HG02870 (cell line): ENCODE measurements around the gene ELAVL3.
"Not testable (repeated sequence)": the region's sequence is repeated elsewhere in the genome, so short reads cannot be mapped to it uniquely, and the experiment has no call there.

ENCODE experiments used
- ATAC-seq: cut with Tn5 transposase; IDR thresholded peaks from one replicate; pipeline ENCODE4 v1.9.1; 2021; ENCODE audit warnings: mild to moderate bottlenecking, moderate library complexity; ENCODE audit not compliant: unreplicated experiment

ELAVL3 gene

DNA sequence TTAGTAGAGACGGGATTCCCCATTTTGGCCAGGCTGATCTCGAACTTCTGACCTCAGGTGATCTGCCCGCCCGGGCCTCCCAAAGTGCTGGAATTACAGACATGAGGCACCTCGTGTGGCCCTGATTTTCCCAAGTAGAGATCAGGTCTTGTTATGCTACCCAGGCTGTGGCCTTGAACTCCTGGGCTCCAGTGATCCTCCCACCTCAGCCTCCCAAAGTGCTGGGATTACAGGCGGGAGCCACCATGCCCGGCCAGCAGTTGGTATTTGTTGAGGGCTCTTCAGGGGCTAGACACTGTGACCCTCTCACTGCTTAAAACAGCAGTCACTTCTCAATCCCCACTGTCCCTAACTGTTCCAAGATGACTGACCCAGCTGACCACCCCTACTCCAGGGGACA, 8.5 kb upstream of the ELAVL3 start:
- ATAC-seq, result no peak

DNA sequence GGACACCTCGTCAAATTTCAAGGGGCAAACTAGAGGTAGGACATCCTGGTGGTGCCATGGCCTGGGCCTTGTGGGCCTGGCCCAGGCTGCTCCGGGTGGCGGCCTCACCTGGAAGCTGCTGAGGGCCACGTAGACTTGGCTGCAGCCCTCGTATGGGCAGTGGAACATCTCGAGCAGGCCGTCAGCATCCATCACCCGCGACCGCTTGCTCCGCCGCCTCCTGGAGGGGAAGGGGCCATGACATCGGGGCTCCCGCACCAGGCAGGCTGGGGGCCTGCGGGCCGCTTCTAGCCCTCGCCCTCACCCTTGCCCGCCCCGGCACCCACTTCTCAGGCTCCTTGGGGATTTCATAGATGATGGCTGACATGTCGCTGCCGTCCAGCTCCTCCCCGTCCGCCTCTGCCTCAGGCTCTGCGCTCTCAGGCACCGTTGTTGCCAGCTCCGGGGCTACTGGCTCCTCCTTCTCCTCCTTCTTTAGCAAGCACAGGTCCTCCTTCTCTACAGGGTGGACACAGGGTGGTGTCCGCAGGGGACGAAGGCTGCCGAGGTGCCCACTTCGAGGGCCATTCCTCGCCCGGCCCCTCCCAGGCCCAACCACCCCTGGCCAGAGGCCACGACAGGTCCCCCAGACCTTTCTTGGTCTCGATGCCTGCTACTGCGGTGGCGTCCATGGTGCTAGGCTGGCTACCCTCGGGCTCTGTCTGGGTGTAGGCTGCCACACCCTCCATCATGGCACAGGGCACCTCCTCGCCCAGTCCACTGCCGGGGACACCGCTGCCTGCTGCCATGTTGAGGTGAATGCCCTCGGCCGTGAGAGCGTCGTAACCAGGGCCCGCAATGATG, 6.0 kb upstream of the ELAVL3 start:
- ATAC-seq, result no peak

DNA sequence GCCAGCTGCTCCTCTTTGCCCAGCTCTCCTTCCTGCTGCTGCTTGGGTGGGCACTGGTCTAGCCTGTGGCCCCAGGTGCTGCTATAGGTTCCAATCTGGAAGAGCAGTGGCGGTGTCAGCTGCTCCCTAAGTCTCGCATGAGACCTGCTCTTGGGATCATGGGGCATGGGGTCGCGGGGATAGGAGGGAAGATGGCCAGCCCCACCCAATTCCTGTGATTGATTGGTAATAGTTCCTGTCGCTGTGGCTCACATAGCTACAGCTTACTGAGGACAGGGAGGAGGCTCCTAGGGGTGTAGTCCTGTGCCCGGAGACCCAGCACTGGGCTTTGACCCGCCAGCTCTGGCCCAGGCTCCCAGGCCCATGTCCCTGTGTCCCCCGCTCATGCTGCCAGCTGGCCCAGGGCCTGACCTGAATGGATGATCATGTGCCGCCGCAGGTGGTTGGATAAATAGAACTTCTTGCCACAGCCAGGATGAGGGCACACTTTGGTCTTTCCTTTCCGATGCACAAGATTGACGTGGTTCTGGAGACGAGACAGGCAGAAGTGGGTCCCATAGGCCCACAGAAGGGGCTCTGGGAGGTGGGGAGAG, 4.5 kb upstream of the ELAVL3 start:
- no peak for ATAC-seq

DNA sequence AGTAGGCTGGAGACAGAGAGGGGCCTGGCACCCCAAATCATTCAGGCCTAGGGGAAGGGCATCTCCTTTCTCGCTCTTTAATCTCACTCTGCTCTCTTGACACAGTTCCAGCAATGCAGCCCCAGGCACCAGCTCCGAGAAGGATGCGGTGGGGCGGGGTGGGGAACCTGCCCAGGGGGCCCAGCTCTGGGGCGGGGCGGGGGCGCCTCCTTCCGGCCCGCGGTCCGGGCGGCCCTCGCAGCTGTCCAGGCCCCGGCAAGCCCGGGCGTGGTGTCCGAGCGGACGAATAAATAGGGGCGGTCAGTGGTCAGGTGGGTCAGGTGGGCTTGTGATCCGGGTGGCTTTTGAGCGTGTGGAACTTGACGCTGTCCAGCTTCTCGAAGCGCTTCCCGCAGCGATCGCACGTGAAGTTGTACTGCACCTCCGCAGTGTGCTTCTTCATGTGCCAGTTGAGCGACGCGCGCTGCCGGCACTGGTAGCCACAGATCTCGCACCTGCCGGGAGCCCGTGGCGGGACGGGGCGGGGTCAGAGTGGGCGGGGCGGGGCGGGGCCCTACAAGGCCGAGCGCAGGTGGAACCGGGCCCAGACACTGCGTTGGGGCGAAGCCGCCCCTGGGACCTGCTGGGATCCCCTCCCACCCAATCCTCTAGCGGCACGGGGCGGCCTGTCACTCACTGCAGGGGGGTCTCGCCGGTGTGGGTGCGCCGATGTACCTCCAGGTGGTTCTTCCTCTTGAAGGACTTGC, 2.7 kb upstream of the ELAVL3 start:
- no peak for ATAC-seq

DNA sequence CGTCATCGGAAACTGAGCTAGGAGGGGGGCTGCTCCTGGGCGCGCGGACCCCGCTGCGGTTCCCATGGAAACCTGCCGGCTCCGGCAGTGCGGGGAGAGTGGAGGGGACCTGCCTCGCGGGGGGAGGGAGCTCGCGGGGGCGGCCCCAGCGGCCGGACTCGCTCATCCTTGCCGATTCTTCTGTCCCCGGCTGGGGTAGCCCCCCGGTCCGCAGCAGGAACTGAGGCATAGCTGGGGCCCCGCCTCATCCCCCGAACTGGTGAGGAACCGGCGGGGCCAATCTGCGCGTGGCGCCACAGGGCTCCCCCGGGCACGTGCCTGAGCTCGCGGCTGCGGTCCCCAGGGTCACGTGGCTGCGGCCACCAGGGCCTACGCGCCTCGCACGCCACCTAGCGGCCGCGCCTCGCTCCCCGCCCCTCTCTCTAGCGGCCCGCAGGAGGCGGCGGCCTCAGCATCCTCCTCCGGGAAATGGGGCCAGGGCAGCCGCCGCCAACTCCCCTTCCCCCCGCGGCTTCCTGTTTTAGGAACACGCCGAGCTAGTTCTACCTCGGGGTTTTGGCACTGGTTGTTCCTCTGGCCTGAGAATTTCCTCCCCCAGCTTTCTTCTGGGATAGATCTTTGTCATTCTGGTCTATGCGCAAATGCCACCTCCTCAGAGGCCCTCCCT, 1.7 kb upstream of the ELAVL3 start:
- peak; percentile 42 for ATAC-seq

DNA sequence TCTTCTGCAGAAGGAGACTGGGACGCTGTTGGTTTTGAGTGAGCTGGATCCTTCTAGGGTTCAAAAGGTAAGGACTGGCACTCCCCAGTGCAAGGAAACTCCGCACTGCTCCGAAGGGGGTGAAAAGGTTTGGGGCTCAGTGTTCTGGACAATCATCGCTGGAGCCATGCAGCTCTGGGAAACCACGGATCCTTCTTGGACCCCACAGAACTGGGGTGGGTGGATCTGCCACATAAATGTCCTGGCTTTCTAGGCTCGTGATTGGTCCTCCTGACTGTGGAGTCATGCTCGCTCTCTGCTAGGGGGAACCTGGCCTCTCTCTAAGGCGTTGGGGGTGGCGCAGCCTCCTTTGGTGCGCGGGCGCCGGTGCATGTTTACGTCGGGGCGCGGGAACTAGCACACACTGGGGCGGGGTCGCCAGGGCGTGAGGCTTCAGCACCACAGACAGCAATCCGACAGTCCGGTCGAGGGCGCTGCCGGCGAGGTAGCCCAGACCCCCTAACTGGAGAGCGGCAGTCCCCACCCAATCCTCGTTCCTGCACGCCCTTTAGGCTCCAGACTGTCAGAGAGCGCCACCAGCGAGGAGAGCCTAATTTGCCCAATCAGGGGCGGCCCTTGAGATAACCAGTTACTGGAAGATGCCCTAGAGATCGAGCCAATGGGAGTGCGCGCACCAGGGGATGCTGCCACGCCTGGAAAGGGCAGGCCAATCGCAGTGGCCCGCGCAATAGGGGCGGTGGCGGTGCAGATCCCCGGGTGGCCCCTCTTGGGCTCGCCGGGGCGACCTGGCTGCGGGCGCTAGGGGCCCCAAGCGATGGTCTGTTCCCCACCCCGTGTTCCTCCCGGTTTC, 913 bp upstream of the ELAVL3 start:
- ATAC-seq, result peak; percentile 54

DNA sequence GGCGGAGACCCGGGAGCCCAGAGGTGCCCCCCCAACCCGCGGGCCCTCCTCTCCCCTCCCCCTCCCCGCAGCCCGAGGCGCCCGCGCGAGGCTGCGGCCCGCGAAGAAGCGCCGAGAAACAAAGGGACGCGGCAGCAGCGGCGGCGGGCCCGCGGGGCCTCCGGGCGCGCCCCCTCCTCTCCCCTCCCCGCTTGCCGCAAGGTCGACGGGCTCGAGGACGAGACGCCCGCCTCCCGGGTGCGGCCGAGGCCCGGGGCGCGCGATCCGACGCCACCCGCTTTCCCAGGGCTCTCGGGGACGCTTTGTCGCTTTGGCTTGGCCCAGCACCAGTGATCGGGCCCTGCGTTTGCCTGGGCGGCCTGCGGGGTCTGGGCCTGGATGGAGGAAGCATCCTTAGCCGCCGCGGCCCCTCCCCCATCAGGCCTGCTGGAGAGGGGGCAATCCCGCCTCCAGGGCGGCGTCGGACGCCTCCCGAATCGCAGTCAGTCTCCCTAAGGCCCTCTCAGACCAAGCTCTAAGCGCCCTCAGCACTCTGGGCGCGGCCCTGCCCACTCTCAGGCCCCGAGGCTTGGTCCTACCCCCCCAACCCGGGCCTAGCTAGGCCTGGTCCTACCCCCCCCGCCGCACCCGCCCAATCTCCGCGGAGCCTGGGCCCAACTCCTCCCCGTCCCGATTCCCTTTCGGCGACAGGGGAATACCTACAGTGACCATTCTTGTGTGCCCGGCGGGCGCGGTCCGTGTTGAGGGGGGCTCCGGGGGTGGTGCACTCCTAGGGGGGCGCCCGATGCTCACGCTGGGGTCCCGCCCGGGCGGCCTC, 740 bp downstream of the ELAVL3 start:
- no peak for ATAC-seq

DNA sequence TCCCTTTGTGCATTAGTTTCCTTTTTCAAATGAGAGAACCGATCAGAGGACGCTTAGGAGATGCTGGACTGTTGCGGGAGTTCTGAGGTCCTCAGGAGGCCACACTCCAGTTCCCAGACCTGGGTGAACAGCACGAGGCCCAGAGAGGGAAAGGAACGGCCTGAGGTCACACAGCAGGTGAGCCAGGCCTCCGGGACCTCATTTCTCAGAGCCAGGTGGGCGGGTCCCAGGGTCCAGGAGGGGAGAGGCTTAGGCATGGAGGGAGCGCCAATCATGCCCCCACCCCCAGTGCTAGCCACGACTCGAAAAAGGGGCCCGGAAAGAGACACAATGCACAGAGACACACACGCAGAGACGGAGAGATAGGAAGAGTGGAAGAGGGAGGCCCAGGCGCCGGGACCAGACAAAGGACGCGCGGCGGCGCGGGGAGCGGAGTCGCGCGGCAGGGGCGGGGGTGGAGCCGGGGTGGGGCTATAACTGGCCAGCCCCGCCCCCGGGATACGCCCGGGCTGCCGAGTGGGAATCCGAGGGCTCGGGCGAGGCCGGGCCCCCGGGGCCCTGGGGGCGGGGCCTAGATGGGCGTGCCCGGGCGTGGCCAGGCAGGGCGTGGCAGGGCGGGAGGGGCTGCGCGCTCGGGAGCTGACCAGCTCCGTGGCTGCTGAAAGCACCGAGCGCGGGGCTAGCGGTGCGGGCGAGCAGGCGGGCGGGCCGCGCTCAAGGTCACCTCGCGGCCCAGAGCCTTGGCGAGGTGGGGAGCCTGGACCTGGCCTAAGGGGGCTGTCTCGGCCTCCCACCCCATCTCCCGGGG, 1.6 kb downstream of the ELAVL3 start:
- no peak for ATAC-seq

DNA sequence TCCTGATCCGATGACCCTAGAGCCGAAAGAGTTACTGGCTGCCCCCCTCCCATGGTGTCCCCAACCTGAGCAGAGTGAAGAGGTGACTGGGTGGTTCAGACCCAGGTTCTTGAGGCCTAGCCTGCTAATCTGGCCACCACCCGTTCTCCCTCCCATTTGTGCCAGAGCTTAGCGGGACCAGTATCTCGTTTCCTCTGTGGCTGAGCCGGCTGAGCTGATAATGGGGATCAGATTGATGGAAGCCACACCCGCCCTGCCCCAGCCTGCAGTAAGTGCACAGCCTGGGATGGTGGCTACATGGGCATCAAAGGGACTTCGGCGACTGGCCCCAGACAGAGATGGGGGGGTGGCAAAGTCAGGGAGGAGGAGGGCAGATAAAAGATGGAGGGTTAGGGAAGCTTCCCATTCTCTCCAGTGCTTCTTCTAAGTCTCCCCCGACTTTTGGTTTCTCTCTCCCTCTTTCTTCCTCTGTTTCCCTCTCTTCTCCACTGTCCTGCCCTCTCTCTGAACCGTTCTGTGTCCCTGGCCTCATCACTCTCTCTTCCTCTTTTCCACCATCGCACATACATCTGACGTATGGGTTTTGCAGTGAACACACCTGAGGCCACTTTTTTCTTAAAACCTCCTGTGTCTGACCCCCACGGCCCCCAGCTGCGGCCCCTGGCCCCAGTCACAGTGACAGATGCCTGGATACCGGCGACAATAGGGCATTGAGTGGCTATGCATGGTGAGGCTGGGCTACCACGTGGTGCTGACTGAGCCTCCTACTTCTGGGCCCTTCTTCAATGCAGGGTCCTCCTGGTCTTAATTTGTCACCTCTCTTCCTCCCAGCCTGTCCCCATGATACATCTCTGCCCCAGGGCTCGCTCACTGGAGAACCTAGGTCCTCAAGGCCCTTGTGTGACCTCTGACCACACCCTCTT, 2.4 kb downstream of the ELAVL3 start:
- ATAC-seq, result no peak

DNA sequence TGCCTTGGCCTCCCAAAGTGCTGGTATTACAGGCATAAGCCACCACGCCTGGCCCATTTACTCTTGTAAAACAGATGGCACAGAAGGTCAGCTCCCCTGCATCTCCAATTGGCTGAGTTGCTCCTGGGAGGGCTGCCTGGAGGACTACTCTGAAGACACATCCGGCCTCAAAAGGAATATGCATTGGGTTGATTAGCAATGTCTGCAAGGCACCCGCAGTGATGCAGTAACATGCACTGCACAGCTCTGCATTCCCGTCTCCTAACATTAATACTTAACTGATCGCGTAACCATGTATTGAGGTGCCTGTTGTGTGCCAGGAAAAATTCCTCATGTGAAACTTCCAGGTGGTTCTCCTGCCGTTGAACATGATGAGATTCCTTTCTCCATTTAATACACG, 5.0 kb downstream of the ELAVL3 start:
- ATAC-seq, result no peak

DNA sequence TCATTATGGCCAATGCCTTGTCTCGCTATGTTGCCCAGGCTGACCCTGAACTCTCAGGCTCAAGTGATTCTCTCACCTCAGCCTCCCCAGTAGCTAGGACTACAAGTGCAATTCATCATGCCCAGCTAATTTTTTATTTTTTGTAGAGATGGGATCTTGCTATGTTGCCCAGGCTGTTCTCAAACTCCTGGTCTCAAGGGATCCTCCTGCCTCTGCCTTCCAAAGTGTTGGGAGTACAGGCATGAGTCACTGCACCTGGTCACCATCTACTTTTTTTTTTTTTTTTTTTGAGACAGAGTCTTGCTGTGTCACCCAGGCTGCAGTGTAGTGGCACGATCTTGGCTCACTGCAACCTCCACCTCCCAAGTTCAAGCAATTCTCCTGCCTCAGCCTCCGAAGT, 5.5 kb downstream of the ELAVL3 start:
- not testable (repeated sequence) for ATAC-seq

DNA sequence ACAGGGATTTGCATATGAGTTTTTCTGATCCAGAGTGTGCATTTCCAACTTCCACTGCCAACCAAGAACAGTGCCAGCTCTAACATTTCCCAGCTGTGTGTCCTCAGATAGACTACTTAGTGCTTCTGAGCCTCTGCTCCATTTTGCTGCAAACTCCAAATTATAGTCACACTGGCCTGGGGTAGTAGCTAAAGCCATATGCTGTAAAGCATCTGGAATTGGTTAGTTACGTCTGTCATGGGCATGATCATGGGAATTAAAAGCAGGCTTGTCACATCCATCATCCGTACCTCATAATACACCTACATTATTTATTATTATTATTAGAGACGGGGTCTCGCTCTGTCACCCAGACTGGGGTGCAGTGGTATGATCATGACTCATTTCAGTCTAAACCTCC, 7.1 kb downstream of the ELAVL3 start:
- no peak for ATAC-seq

DNA sequence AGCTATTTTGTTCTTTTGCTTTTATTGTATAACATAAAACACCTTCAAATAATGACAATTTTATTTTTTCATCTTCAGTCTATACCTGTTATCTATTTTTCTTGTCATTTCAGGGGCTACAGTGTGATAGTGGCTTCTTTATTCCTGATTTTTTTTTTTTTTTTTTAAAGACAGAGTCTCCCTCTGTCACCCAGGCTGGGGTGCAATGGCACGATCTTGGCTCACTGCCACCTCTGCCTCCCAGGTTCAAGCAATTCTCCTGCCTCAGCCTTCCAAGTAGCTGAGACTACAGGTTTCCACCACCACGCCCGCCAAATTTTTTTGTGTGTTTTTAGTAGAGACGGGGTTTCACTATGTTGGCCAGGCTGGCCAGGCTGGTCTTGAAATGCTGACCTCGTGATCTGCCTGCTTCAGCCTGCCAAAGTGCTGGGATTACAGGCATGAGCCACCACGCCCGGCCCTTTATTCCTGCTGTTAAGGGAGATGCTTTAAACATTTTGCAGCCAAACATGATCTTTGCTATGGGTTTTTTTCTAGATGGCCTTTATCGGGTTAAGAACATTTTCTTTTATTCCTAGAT, 12.5 kb downstream of the ELAVL3 start:
- ATAC-seq, result not testable (repeated sequence)

DNA sequence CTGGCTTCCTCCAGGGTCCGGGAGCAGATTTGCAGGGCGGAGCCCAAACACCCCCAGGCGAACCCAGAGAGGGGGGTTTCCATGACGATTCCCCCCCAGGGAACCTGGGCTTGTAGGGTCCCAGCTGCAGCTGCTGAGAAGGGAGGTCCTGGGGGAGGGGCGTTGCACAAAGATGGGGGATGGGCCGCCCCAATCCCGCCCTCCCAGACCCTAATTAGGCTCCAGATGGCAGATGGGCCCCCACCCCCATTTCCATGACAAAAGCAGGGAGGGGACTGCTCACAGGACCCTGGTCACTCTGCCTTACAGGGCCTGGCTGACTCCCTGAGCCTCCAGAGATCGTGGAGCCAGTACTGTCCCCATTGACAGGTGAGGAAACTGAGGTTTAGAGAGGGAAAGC, 15.2 kb downstream of the ELAVL3 start:
- no peak for ATAC-seq

DNA sequence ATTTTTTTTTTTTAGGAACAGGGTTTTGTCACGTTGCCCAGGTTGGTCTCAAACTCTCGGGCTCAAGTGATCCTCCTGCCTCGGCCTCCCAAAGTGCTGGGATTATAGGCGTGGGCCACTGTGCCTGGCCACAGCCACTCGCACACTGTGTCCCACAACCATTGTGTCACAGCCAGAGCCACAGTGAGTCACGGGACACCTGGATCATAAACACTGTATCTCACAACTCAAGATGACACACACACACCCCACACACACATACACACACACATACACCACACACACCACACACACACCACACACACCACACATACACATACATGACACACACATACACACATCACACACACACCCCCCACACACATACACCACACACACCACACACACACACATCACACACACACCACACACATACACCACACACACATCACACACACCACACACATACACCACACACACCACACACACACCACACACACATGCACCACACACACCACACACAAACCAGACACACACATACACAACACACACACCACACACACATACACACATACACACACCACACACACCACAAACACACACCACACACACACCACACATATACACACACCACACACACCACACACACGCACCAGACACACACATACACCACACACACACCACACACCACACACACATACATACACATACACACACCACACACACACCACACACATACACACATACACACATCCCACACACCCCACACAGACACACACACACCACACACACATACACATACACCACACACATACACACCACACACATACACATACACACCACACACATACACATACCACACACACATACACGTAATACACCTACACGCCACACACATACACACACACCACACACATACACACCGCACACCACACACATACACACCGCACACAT, 16.2 kb downstream of the ELAVL3 start:
- ATAC-seq, result no peak

DNA sequence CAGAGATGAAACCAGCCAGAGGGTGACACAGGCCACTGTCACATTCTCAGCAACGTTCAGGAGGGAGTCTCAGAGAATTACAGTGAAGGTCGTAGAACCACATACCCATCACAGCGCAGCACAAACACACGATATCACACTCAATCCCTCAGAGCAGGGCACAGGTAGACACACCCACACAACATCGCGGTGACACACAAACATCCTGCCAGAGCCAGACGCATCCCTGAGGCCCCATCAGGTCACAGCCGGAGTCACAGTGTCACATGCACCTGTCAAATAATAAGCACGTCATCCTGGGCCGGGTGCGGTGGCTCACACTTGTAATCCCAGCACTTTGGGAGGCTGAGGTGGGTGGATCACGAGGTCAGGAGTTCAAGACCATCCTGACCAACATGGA, 17.5 kb downstream of the ELAVL3 start:
- ATAC-seq, result no peak
